Mucosa of rectum (tissue), 2 donors: ENCODE results near the gene SIK3.

Experiments
- H3K27ac ChIP-seq, 2 donors: one replicate each; pipeline ENCODE4 v1.7.0; 2013; ENCODE audit warnings: inconsistent platforms in 2 of 2, low read depth in 2 of 2, low read length in 2 of 2
- H3K27me3 ChIP-seq, 2 donors: one replicate each; pipeline ENCODE4 v1.7.0; 2013; ENCODE audit warnings: low read length in 2 of 2; ENCODE audit not compliant: control insufficient read depth in 2 of 2, insufficient read depth in 2 of 2
- H3K36me3 ChIP-seq, 2 donors: one replicate each; pipeline ENCODE4 v1.7.0; 2013; ENCODE audit warnings: low read length in 2 of 2; ENCODE audit not compliant: control insufficient read depth in 2 of 2, insufficient read depth in 2 of 2
- H3K4me1 ChIP-seq, 2 donors: one replicate each; pipeline ENCODE4 v1.7.0; 2013; ENCODE audit warnings: low read length in 2 of 2, mild to moderate bottlenecking in 1 of 2; ENCODE audit not compliant: control insufficient read depth in 2 of 2, insufficient read depth in 2 of 2
- H3K4me3 ChIP-seq, 2 donors: one replicate each; pipeline ENCODE4 v1.7.0; 2013; ENCODE audit warnings: low read length in 2 of 2
- H3K9ac ChIP-seq, 2 donors: one replicate each; pipeline ENCODE4 v1.7.0; 2013; ENCODE audit warnings: low read length in 2 of 2, low read depth in 1 of 2, mild to moderate bottlenecking in 1 of 2
- H3K9me3 ChIP-seq, 2 donors: one replicate each; pipeline ENCODE4 v1.7.0; 2013; ENCODE audit warnings: low read length in 2 of 2; ENCODE audit not compliant: control insufficient read depth in 2 of 2
- donor health status: healthy.
- donor health status: Normal muscosa, but diverticular disease.

The SIK3 gene

GRCh38 chr11:116826751-116827431 lies 271.3 kb downstream of the SIK3 start:
- no peaks in the 10 kb centered on the region for H3K4me1 ChIP-seq
- H3K27me3 ChIP-seq = no peaks in the 10 kb centered on the region
- no peaks in the 10 kb centered on the region for H3K36me3 ChIP-seq
- H3K9ac ChIP-seq = no peak overlapping the region
- no peaks in the 10 kb centered on the region for H3K9me3 ChIP-seq
- no peak overlapping the region for H3K27ac ChIP-seq
- no peak overlapping the region for H3K4me3 ChIP-seq

GRCh38 chr11:116825854-116826750 lies 272.1 kb downstream of the SIK3 start:
- Histone ChIP-seq H3K27ac (no peak overlapping the region), H3K27me3 (no peaks in the 10 kb centered on the region), H3K4me3 (no peak overlapping the region), H3K4me1 (no peaks in the 10 kb centered on the region), H3K9me3 (no peaks in the 10 kb centered on the region), H3K36me3 (no peaks in the 10 kb centered on the region), H3K9ac (no peak overlapping the region)

- Histone ChIP-seq H3K4me3 (no peak overlapping the region), H3K27ac (no peak overlapping the region)
Measured at GRCh38 chr11:116825434-116825833, 272.8 kb downstream of the SIK3 start.

GRCh38 chr11:116823031-116823843 lies 275.0 kb downstream of the SIK3 start, which contains the start of gene APOA4:
Gene APOA4, minus strand, starts transcription at chr11:116823304. Its CDS starts 113 bp downstream, at chr11:116823191.
- no peaks in the 10 kb centered on the region for H3K9me3 ChIP-seq
- H3K9ac ChIP-seq = no peak within 1 kb of the TSS
- H3K4me1 ChIP-seq = no peaks in the 10 kb centered on the region
- H3K27me3 ChIP-seq = no peaks in the 10 kb centered on the region
- no peak within 1 kb of the TSS for H3K4me3 ChIP-seq
- H3K27ac ChIP-seq = no peak within 1 kb of the TSS
- no peaks in the 10 kb centered on the region for H3K36me3 ChIP-seq

More at GRCh38 chr11:116825434-116825833, 272.8 kb downstream of the SIK3 start:
- Histone ChIP-seq H3K9me3 (no peaks in the 10 kb centered on the region), H3K36me3 (no peaks in the 10 kb centered on the region), H3K9ac (no peak overlapping the region), H3K27me3 (no peaks in the 10 kb centered on the region), H3K4me1 (no peaks in the 10 kb centered on the region)

- no peak overlapping the region for H3K4me3 ChIP-seq
- no peaks in the 10 kb centered on the region for H3K9me3 ChIP-seq
- H3K27ac ChIP-seq = no peak overlapping the region
- no peaks in the 10 kb centered on the region for H3K4me1 ChIP-seq
- no peak overlapping the region for H3K9ac ChIP-seq
- no peaks in the 10 kb centered on the region for H3K27me3 ChIP-seq
- no peaks in the 10 kb centered on the region for H3K36me3 ChIP-seq
Measured at GRCh38 chr11:116822575-116822974, 275.7 kb downstream of the SIK3 start.

GRCh38 chr11:116821050-116821918 lies 276.9 kb downstream of the SIK3 start:
- H3K27ac ChIP-seq = no peak overlapping the region
- H3K27me3 ChIP-seq = no peaks in the 10 kb centered on the region

GRCh38 chr11:116819049-116819448 lies 279.2 kb downstream of the SIK3 start:
- no peak overlapping the region for H3K9ac ChIP-seq
- H3K4me1 ChIP-seq = no peaks in the 10 kb centered on the region
- H3K27ac ChIP-seq = no peak overlapping the region
- no peaks in the 10 kb centered on the region for H3K9me3 ChIP-seq
- H3K36me3 ChIP-seq = no peaks in the 10 kb centered on the region
- H3K27me3 ChIP-seq = no peaks in the 10 kb centered on the region
- no peak overlapping the region for H3K4me3 ChIP-seq

More at GRCh38 chr11:116821050-116821918, 276.9 kb downstream of the SIK3 start:
- Histone ChIP-seq H3K4me3 (no peak overlapping the region), H3K9ac (no peak overlapping the region), H3K36me3 (no peaks in the 10 kb centered on the region), H3K4me1 (no peaks in the 10 kb centered on the region), H3K9me3 (no peaks in the 10 kb centered on the region)

GRCh38 chr11:116814502-116814901 lies 283.7 kb downstream of the SIK3 start:
- Histone ChIP-seq H3K27me3 (no peaks in the 10 kb centered on the region), H3K9me3 (no peaks in the 10 kb centered on the region), H3K4me3 (no peak overlapping the region), H3K4me1 (no peaks in the 10 kb centered on the region), H3K27ac (no peak overlapping the region), H3K36me3 (no peaks in the 10 kb centered on the region), H3K9ac (no peak overlapping the region)

- Histone ChIP-seq H3K9ac (no peak overlapping the region), H3K27ac (no peak overlapping the region), H3K4me3 (no peak overlapping the region), H3K4me1 (no peaks in the 10 kb centered on the region), H3K9me3 (no peaks in the 10 kb centered on the region), H3K27me3 (no peaks in the 10 kb centered on the region), H3K36me3 (no peaks in the 10 kb centered on the region)
Measured at GRCh38 chr11:116813781-116814471, 284.3 kb downstream of the SIK3 start.
